ENCODE results near the gene EXOSC10. TPM values are rescaled to one million over a fixed set of nuclear protein-coding genes. Genes with fewer than 3 reads are reported as not detected.
"Not testable (repeated sequence)": the region's sequence is repeated elsewhere in the genome, so short reads cannot be mapped to it uniquely, and the experiment has no call there.

Gene EXOSC10
- total and polyA plus RNA-seq, 4 experiments from 2014 or later, result 30.1 to 84.4 (median 65.6) TPM

- DNase-seq, result peak; percentile 83 to 85 (median 85)
- peaks cover 5 to 7% (median 6%) of the 10 kb centered on the region in 4 donors for H3K4me1 Mint-ChIP-seq
- POLR2A ChIA-PET (ENCODE audit: partially characterized antibody), result interaction anchor here (0.7 to 2.2 kb wide), 7 partner anchors 8 to 681 kb away, joined by 3 to 19 read pairs (median 3); partner anchors contain the start of genes EXOSC10 and SRM
- no peak overlapping the region for H3K4me3 Mint-ChIP-seq
- H3K27me3 ChIP-seq (ENCODE audit: insufficient read depth, low read length), result no peaks in the 10 kb centered on the region
- CTCF ChIA-PET (ENCODE audit: partially characterized antibody), result interaction anchor here (0.6 to 4.6 kb wide), 75 partner anchors 9 to 700 kb away, joined by 3 to 129 read pairs (median 4); partner anchors contain the start of genes EXOSC10, FBXO6, MASP2 and MTOR
- no peaks in the 10 kb centered on the region for H3K36me3 ChIP-seq (ENCODE audit: insufficient read depth, low read length)
- no peak overlapping the region for H3K27ac ChIP-seq (ENCODE audit: low read depth, low read length)
- intact Hi-C loops (cut with micrococcal nuclease), result loop anchor here (1.0 to 10.0 kb wide), 4 partner anchors 23 to 682 kb away; partner anchors contain the start of gene SRM
- peak overlapping the region in 2 of 7 donors; percentile 23 to 47 for H3K27ac Mint-ChIP-seq
- H3K36me3 Mint-ChIP-seq, result no peaks in the 10 kb centered on the region
- no peaks in the 10 kb centered on the region for H3K9me3 Mint-ChIP-seq
- peaks cover 2 to 6% of the 10 kb centered on the region in 2 donors for H3K27me3 Mint-ChIP-seq
- H3K4me3 ChIP-seq (ENCODE audit: low read length in 2 of 2), result no peak overlapping the region
- H3K9me3 ChIP-seq (ENCODE audit: control insufficient read depth in 1 of 2, low read length in 2 of 2), result no peaks in the 10 kb centered on the region
- peaks cover 7% of the 10 kb centered on the region for H3K4me1 ChIP-seq (ENCODE audit: insufficient read depth, low read length)
Observed at GRCh38 chr1:11037740-11038182, 61.9 kb downstream of the EXOSC10 start.

DNA sequence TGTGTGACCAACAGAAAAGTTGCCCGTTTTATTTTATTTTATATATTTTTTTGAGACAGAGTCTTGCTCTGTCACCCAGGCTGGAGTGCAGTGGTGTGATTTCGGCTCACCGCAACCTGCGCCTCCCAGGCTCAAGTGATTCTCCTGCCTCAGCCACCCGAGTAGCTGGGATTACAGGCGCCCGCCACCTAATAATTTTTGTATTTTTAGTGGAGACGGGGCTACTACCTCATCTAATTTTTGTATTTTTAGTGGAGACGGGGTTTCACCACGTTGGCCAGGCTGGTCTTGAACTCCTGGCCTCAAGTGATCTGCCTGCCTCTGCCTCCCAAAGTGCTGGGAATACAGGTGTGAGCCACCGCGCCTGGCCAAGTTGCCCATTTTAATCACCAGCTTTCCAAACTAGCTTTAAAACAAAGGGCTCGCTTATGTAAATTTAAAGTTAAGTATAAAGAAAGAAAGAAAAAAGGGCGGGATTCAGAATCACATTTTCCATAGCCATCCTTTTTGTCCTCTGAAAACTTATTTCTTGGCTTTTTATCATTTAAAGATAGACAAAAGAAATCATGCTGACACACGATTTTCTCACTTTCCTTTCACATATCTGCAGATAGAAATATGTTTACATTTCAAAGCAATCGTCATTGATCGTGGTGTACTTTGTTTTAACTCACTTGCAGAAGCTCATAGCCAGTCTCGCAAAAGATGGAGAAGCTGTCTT lies 62.5 kb downstream of the EXOSC10 start:
- not testable (repeated sequence) for H3K36me3 ChIP-seq (ENCODE audit: insufficient read depth, low read length); DNase-seq; H3K4me3 Mint-ChIP-seq; H3K27ac ChIP-seq (ENCODE audit: low read depth, low read length); H3K4me1 Mint-ChIP-seq; H3K27me3 Mint-ChIP-seq; H3K9me3 Mint-ChIP-seq; H3K4me1 ChIP-seq (ENCODE audit: insufficient read depth, low read length); H3K9me3 ChIP-seq (ENCODE audit: control insufficient read depth in 1 of 2, low read length in 2 of 2); H3K4me3 ChIP-seq (ENCODE audit: low read length in 2 of 2); H3K36me3 Mint-ChIP-seq; H3K27me3 ChIP-seq (ENCODE audit: insufficient read depth, low read length)
- peak overlapping the region in 2 of 7 donors; percentile 23 to 47 for H3K27ac Mint-ChIP-seq
- intact Hi-C loops (cut with micrococcal nuclease), result loop anchor here (1.0 to 10.0 kb wide), 4 partner anchors 23 to 682 kb away; partner anchors contain the start of gene SRM
- CTCF ChIA-PET (ENCODE audit: partially characterized antibody), result interaction anchor here (0.7 to 4.6 kb wide), 64 partner anchors 8 to 701 kb away, joined by 3 to 129 read pairs (median 6); partner anchors contain the start of genes EXOSC10, FBXO6, MASP2 and MTOR
- POLR2A ChIA-PET (ENCODE audit: partially characterized antibody), result interaction anchor here (1.0 to 2.2 kb wide), 5 partner anchors 9 to 613 kb away, joined by 3 to 19 read pairs (median 3); partner anchors contain the start of gene SRM

DNA sequence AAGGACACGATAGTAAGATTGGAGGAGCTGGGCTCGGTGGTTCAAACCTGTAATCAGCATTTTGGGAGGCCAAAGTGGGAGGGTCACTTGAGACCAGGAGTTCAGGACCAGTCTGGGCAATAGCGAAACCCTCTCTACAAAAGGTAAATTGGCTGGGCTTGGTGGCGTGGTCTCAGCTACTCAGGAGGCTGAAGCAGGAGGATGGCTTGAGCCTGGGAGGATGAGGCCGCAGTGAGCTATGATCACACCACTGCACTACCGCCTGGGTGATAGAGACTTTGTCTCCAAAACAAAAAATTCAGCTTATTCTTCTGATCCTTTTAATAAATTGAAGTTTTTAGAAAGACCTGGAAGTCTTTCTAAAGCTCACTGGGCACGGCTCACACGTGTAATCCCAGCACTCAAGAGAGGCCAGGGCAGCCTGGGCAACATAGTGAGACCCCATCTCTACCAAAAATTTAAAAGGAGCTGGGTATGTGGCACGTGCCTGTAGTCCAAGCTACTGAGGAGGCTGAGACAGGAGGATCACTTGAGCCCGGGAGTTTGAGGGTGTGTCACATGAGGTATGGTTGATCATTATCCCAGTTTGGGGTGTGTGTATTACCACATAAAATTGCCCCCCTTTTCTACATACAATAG lies 67.9 kb downstream of the EXOSC10 start:
- Mint-ChIP-seq H3K27me3 (peaks cover 0 to 2% of the 10 kb centered on the region in 2 donors), H3K9me3 (no peaks in the 10 kb centered on the region), H3K4me1 (peaks cover 0 to 3% (median 3%) of the 10 kb centered on the region in 4 donors), H3K4me3 (peak overlapping the region in 1 of 8 donors; percentile 10), H3K36me3 (peaks cover 6 to 20% of the 10 kb centered on the region in 2 donors), H3K27ac (no peak overlapping the region)
- POLR2A ChIA-PET (ENCODE audit: partially characterized antibody), result interaction anchor here (1.4 kb wide), 1 partner anchor 618 kb away, joined by 3 read pairs; no protein-coding TSS in a partner anchor
- H3K4me1 ChIP-seq (ENCODE audit: insufficient read depth, low read length), result no peaks in the 10 kb centered on the region
- CTCF ChIA-PET (ENCODE audit: partially characterized antibody), result interaction anchor here (1.0 kb wide), 1 partner anchor 615 kb away, joined by 4 read pairs; no protein-coding TSS in a partner anchor
- no peak overlapping the region for H3K27ac ChIP-seq (ENCODE audit: low read depth, low read length)
- H3K36me3 ChIP-seq (ENCODE audit: insufficient read depth, low read length), result no peaks in the 10 kb centered on the region
- no peak for DNase-seq
- intact Hi-C loops (cut with micrococcal nuclease), result loop anchor here (10.0 kb wide), 1 partner anchor 173 kb away; no protein-coding TSS in a partner anchor
- H3K4me3 ChIP-seq (ENCODE audit: low read length in 2 of 2), result no peak overlapping the region
- H3K27me3 ChIP-seq (ENCODE audit: insufficient read depth, low read length), result no peaks in the 10 kb centered on the region
- H3K9me3 ChIP-seq (ENCODE audit: control insufficient read depth in 1 of 2, low read length in 2 of 2), result no peaks in the 10 kb centered on the region

- H3K36me3 ChIP-seq (ENCODE audit: insufficient read depth, low read length), result peaks cover 1% of the 10 kb centered on the region
- H3K4me3 ChIP-seq (ENCODE audit: low read length in 2 of 2), result no peak overlapping the region
- Mint-ChIP-seq H3K27me3 (peaks cover 0 to 2% of the 10 kb centered on the region in 2 donors), H3K4me3 (no peak overlapping the region), H3K9me3 (no peaks in the 10 kb centered on the region), H3K27ac (no peak overlapping the region), H3K36me3 (peaks cover 11 to 28% of the 10 kb centered on the region in 2 donors), H3K4me1 (peaks cover 0 to 4% (median 3%) of the 10 kb centered on the region in 4 donors)
- no peaks in the 10 kb centered on the region for H3K4me1 ChIP-seq (ENCODE audit: insufficient read depth, low read length)
- POLR2A ChIA-PET (ENCODE audit: partially characterized antibody), result no interaction called here
- CTCF ChIA-PET (ENCODE audit: partially characterized antibody), result no interaction called here
- no peaks in the 10 kb centered on the region for H3K9me3 ChIP-seq (ENCODE audit: control insufficient read depth in 1 of 2, low read length in 2 of 2)
- no peaks in the 10 kb centered on the region for H3K27me3 ChIP-seq (ENCODE audit: insufficient read depth, low read length)
- intact Hi-C loops (cut with micrococcal nuclease), result loop anchor here (10.0 kb wide), 1 partner anchor 174 kb away; no protein-coding TSS in a partner anchor
- no peak overlapping the region for H3K27ac ChIP-seq (ENCODE audit: low read depth, low read length)
- no peak for DNase-seq
Observed at GRCh38 chr1:11030865-11031264, 68.8 kb downstream of the EXOSC10 start.

DNA sequence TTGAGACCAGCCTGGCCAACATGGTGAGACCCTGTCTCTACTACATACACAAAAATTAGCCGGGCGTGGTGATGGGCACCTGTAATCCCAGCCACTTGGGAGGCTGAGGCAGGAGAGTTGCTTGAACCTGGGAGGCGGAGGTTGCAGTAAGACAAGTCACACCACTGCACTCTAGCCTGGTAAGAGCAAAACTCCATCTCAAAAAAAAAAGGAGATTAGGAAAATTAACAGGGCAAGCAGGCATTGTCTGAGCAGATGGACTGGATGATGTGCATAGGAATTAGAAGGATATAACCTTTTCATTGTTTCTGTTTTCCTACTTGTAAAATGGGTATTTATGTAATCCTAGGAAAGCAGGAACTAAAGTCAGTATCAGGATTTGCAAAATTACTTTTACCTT lies 71.7 kb downstream of the EXOSC10 start:
- Mint-ChIP-seq H3K36me3 (peaks cover 29 to 55% of the 10 kb centered on the region in 2 donors), H3K27ac (no peak overlapping the region), H3K27me3 (no peaks in the 10 kb centered on the region), H3K9me3 (no peaks in the 10 kb centered on the region), H3K4me3 (no peak overlapping the region), H3K4me1 (peaks cover 9 to 21% (median 14%) of the 10 kb centered on the region in 4 donors)
- ChIA-PET POLR2A (ENCODE audit: partially characterized antibody) (interaction anchor here (1.5 kb wide), 1 partner anchor 16 kb away, joined by 4 read pairs; the partner anchor contains the start of gene TARDBP), CTCF (ENCODE audit: partially characterized antibody) (interaction anchor here (1.6 kb wide), 1 partner anchor 9 kb away, joined by 8 read pairs; no protein-coding TSS in a partner anchor)
- H3K9me3 ChIP-seq (ENCODE audit: control insufficient read depth in 1 of 2, low read length in 2 of 2), result no peaks in the 10 kb centered on the region
- peaks cover 23% of the 10 kb centered on the region for H3K36me3 ChIP-seq (ENCODE audit: insufficient read depth, low read length)
- no peaks in the 10 kb centered on the region for H3K27me3 ChIP-seq (ENCODE audit: insufficient read depth, low read length)
- DNase-seq, result no peak
- intact Hi-C loops (cut with micrococcal nuclease), result no loop called here
- H3K27ac ChIP-seq (ENCODE audit: low read depth, low read length), result no peak overlapping the region
- no peaks in the 10 kb centered on the region for H3K4me1 ChIP-seq (ENCODE audit: insufficient read depth, low read length)
- no peak overlapping the region for H3K4me3 ChIP-seq (ENCODE audit: low read length in 2 of 2)

- H3K4me1 Mint-ChIP-seq, result peaks cover 14 to 23% (median 16%) of the 10 kb centered on the region in 4 donors
- no peak for DNase-seq
- H3K4me3 ChIP-seq (ENCODE audit: low read length in 2 of 2), result no peak overlapping the region
- CTCF ChIA-PET (ENCODE audit: partially characterized antibody), result interaction anchor here (1.1 to 1.6 kb wide), 2 partner anchors 8 to 10 kb away, joined by 3 to 8 read pairs; no protein-coding TSS in a partner anchor
- H3K36me3 Mint-ChIP-seq, result peaks cover 36 to 62% of the 10 kb centered on the region in 2 donors
- H3K4me1 ChIP-seq (ENCODE audit: insufficient read depth, low read length), result no peaks in the 10 kb centered on the region
- no peak overlapping the region for H3K27ac ChIP-seq (ENCODE audit: low read depth, low read length)
- H3K27me3 Mint-ChIP-seq, result no peaks in the 10 kb centered on the region
- no peaks in the 10 kb centered on the region for H3K9me3 ChIP-seq (ENCODE audit: control insufficient read depth in 1 of 2, low read length in 2 of 2)
- no peaks in the 10 kb centered on the region for H3K9me3 Mint-ChIP-seq
- POLR2A ChIA-PET (ENCODE audit: partially characterized antibody), result interaction anchor here (0.6 to 1.5 kb wide), 3 partner anchors 15 to 37 kb away, joined by 3 to 4 read pairs (median 3); partner anchors contain the start of gene TARDBP
- intact Hi-C loops (cut with micrococcal nuclease), result no loop called here
- peaks cover 25% of the 10 kb centered on the region for H3K36me3 ChIP-seq (ENCODE audit: insufficient read depth, low read length)
- no peak overlapping the region for H3K27ac Mint-ChIP-seq
- no peaks in the 10 kb centered on the region for H3K27me3 ChIP-seq (ENCODE audit: insufficient read depth, low read length)
- no peak overlapping the region for H3K4me3 Mint-ChIP-seq
Observed at GRCh38 chr1:11027316-11027715, 72.4 kb downstream of the EXOSC10 start.

Measured in CD4-positive, alpha-beta memory T cell (primary cell).